COLO668 (cell line): Measurements from ENCODE around the gene HAPLN2.

ENCODE experiments used
- DNase-seq: peaks from one replicate; lab custom pipeline; 2025; ENCODE audit not compliant: unreplicated experiment; lab: John Stamatoyannopoulos, UW

The HAPLN2 gene

GRCh38 chr1:156659988-156660751 is 41.0 kb downstream of the HAPLN2 start:
- DNase-seq: peak; percentile 99

GRCh38 chr1:156660752-156661112 is 41.5 kb downstream of the HAPLN2 start:
- no peak for DNase-seq

- DNase-seq: no peak
These were observed 43.0 kb downstream of the HAPLN2 start for GRCh38 chr1:156662005-156662799.

- no peak for DNase-seq
These were observed 43.5 kb downstream of the HAPLN2 start for GRCh38 chr1:156662800-156663055.

- peak; percentile 42 for DNase-seq
These were observed 44.0 kb downstream of the HAPLN2 start for GRCh38 chr1:156663178-156663577.

- DNase-seq: peak; percentile 46
These were observed 45.0 kb downstream of the HAPLN2 start for GRCh38 chr1:156664046-156664766.

- DNase-seq: no peak
These were observed 45.7 kb downstream of the HAPLN2 start for GRCh38 chr1:156664767-156665411.

GRCh38 chr1:156665539-156665938 is 46.3 kb downstream of the HAPLN2 start:
- no peak for DNase-seq

GRCh38 chr1:156666862-156667609 is 47.8 kb downstream of the HAPLN2 start:
- no peak for DNase-seq

- no peak for DNase-seq
These were observed 48.4 kb downstream of the HAPLN2 start for GRCh38 chr1:156667610-156667967.

GRCh38 chr1:156667968-156668709 is 48.9 kb downstream of the HAPLN2 start:
- DNase-seq: no peak

- DNase-seq: no peak
These were observed 49.8 kb downstream of the HAPLN2 start for GRCh38 chr1:156668801-156669637.

GRCh38 chr1:156669794-156670193 is 50.6 kb downstream of the HAPLN2 start:
- DNase-seq: no peak

GRCh38 chr1:156670359-156670758 is 51.1 kb downstream of the HAPLN2 start:
- DNase-seq: no peak

GRCh38 chr1:156670791-156671190 is 51.6 kb downstream of the HAPLN2 start:
- no peak for DNase-seq

- no peak for DNase-seq
These were observed 52.6 kb downstream of the HAPLN2 start for GRCh38 chr1:156671804-156672203.

- DNase-seq: no peak
These were observed 54.3 kb downstream of the HAPLN2 start for GRCh38 chr1:156673387-156674121.
